IMR-90 (cell line): ENCODE data around the gene SHROOM3. TPM values are rescaled to one million over a fixed set of nuclear protein-coding genes. Genes with fewer than 3 reads are reported as not detected.
A peak's percentile ranks its signal among the peaks of the same experiment; 100 is the strongest.

Experiments
- ATAC-seq: fragments of 200-7000 bp; cut with Tn5 transposase; 2 replicates; pipeline ENCODE4 v1.9.1; 2020; ENCODE audit warnings: low read depth, mild to moderate bottlenecking, moderate library complexity
- BruUV-seq: library from RNA; stranded (reverse); fragments of 400-500 nt; replicated peaks from 2 replicates; lab custom pipeline; 2021; lab: Mats Ljungman, UMichigan
- CTCF ChIA-PET: fragments of 300-600 bp; formaldehyde crosslinking; extraction: SDS; loops from one replicate; lab custom pipeline; 2021; ENCODE audit warnings: antibody characterized with exemption; lab: Yijun Ruan, JAX
- POLR2A ChIA-PET: fragments of 300-600 bp; sonication (Branson Sonifier 250); formaldehyde crosslinking; loops from one replicate; lab custom pipeline; 2022; ENCODE audit warnings: antibody characterized with exemption; ENCODE audit not compliant: unreplicated experiment; lab: Charles Lee
- DNase-seq: peaks from one replicate; pipeline ENCODE4 v3.0.0; 2013
- H2AFZ ChIP-seq: replicated peaks from 2 replicates; pipeline ENCODE3; 2013; ENCODE audit warnings: low read length, mild to moderate bottlenecking; ENCODE audit not compliant: poor library complexity
- H2AK5ac ChIP-seq: 2 replicates; pipeline ENCODE4 v1.6.1; 2013; ENCODE audit warnings: low read depth, low read length, inconsistent platforms
- H2AK9ac ChIP-seq: replicated peaks from 2 replicates; pipeline ENCODE3; 2013; ENCODE audit warnings: mild to moderate bottlenecking, low read depth, low read length, moderate library complexity; ENCODE audit not compliant: poor library complexity
- H2BK120ac ChIP-seq: 2 replicates; pipeline ENCODE4 v1.6.1; 2013; ENCODE audit warnings: low read depth, low read length, inconsistent platforms
- H2BK15ac ChIP-seq: 3 replicates; pipeline ENCODE4 v1.6.1; 2013; ENCODE audit warnings: low read depth, low read length, inconsistent platforms
- H2BK20ac ChIP-seq: 2 replicates; pipeline ENCODE4 v1.6.1; 2013; ENCODE audit warnings: low read depth, mild to moderate bottlenecking, inconsistent platforms, low read length, moderate library complexity
- H2BK5ac ChIP-seq: 2 replicates; pipeline ENCODE4 v1.6.1; 2013; ENCODE audit warnings: mild to moderate bottlenecking, low read depth, low read length, inconsistent platforms; ENCODE audit not compliant: poor library complexity, severe bottlenecking
- H3K14ac ChIP-seq: replicated peaks from 2 replicates; pipeline ENCODE4 v1.6.1; 2013; ENCODE audit warnings: low read depth, low read length, inconsistent platforms
- H3K18ac ChIP-seq: 2 replicates; pipeline ENCODE4 v1.6.1; 2013; ENCODE audit warnings: low read depth, low read length, control low read depth
- H3K23ac ChIP-seq: 2 replicates; pipeline ENCODE4 v1.6.1; 2013; ENCODE audit warnings: low read depth, low read length, inconsistent platforms
- H3K27ac ChIP-seq: 2 replicates; pipeline ENCODE4 v1.5.1; 2013; ENCODE audit warnings: mild to moderate bottlenecking, control low read depth, low read length; ENCODE audit not compliant: insufficient read depth
- H3K27me3 ChIP-seq: 2 replicates; pipeline ENCODE4 v1.6.1; 2013; ENCODE audit warnings: low read length; ENCODE audit not compliant: control insufficient read depth, insufficient read depth
- H3K36me3 ChIP-seq: 2 replicates; pipeline ENCODE4 v1.6.1; 2013; ENCODE audit warnings: low read length, mixed read lengths; ENCODE audit not compliant: control insufficient read depth, insufficient read depth
- H3K4ac ChIP-seq: 2 replicates; pipeline ENCODE4 v1.6.1; 2013; ENCODE audit warnings: low read depth, low read length, inconsistent platforms
- H3K4me1 ChIP-seq: 2 replicates; pipeline ENCODE4 v1.6.1; 2013; ENCODE audit warnings: low read length, mixed read lengths; ENCODE audit not compliant: control insufficient read depth, insufficient read depth
- H3K4me2 ChIP-seq: 2 replicates; pipeline ENCODE4 v1.6.1; 2013; ENCODE audit warnings: low read depth, mild to moderate bottlenecking, control low read depth, low read length, moderate library complexity
- H3K4me3 ChIP-seq: 2 replicates; pipeline ENCODE4 v1.5.1; 2013; ENCODE audit warnings: low read depth, mild to moderate bottlenecking, control low read depth, low read length, moderate library complexity; ENCODE audit not compliant: insufficient read depth
- H3K56ac ChIP-seq: 2 replicates; pipeline ENCODE4 v1.6.1; 2013; ENCODE audit warnings: low read length, inconsistent platforms; ENCODE audit not compliant: insufficient read depth; ENCODE audit errors: extremely low read depth
- H3K79me1 ChIP-seq, 2 experiments: 2 replicates each; pipeline ENCODE4 v1.6.1; 2013; ENCODE audit warnings: low read length in 2 of 2, inconsistent platforms in 1 of 2, low read depth in 1 of 2
- H3K9ac ChIP-seq: 2 replicates; pipeline ENCODE4 v1.6.1; 2013; ENCODE audit warnings: low read depth, low read length, control low read depth
- H3K9me1 ChIP-seq: 2 replicates; pipeline ENCODE4 v1.6.1; 2013; ENCODE audit warnings: low read length, inconsistent platforms; ENCODE audit not compliant: insufficient read depth
- H3K9me3 ChIP-seq: 2 replicates; pipeline ENCODE4 v1.6.1; 2013; ENCODE audit warnings: low read length; ENCODE audit not compliant: control insufficient read depth, insufficient read depth
- H4K20me1 ChIP-seq: 2 replicates; pipeline ENCODE4 v1.6.1; 2013; ENCODE audit warnings: low read length, inconsistent platforms; ENCODE audit not compliant: insufficient read depth
- H4K5ac ChIP-seq: 2 replicates; pipeline ENCODE4 v1.6.1; 2013; ENCODE audit warnings: mild to moderate bottlenecking, low read depth, low read length, control low read depth
- H4K8ac ChIP-seq, 2 experiments: 2 replicates each; pipeline ENCODE4 v1.6.1; 2013; ENCODE audit warnings: low read depth in 2 of 2, low read length in 2 of 2, control low read depth in 1 of 2, inconsistent platforms in 1 of 2
- H4K91ac ChIP-seq: 2 replicates; pipeline ENCODE4 v1.6.1; 2013; ENCODE audit warnings: low read depth, low read length, inconsistent platforms; ENCODE audit not compliant: insufficient read depth
- CEBPB ChIP-seq: IDR thresholded peaks from 2 replicates; pipeline ENCODE4 v1.6.1; 2012; ENCODE audit warnings: low read depth, low read length, improper control_type of control experiment
- MXI1 ChIP-seq: IDR thresholded peaks from 2 replicates; pipeline ENCODE4 v1.6.1; 2012; ENCODE audit warnings: low read depth, mild to moderate bottlenecking, low read length, moderate library complexity, borderline replicate concordance
- WGBS, 2 experiments: methylation state at CpG; one replicate each; pipeline versions ENCODE4 v1.1.5 to v1.1.7; 2013; ENCODE audit warnings: missing lambda C conversion rate in 2 of 2; ENCODE audit not compliant: insufficient read length in 1 of 2; ENCODE audit errors: extremely low coverage in 2 of 2; 5-methylcytosine and 5-hydroxymethylcytosine counted together
- dilution Hi-C: fragments of 300-500 bp; cut with HindIII; formaldehyde crosslinking; loops from one replicate; pipeline ENCODE4 v1.14.3; 2018; ENCODE audit warnings: low sequenced_read_pairs; ENCODE audit not compliant: unreplicated experiment
- in situ Hi-C: fragments of 300-500 bp; cut with MboI; formaldehyde crosslinking; loops from 3 replicates; pipeline ENCODE4 v1.14.3; 2019; ENCODE audit warnings: low sequenced_read_pairs, inconsistent platforms, mixed read lengths
- intact Hi-C: fragments of 100-400 bp; cut with micrococcal nuclease; formaldehyde crosslinking; loops from 2 replicates; pipeline ENCODE4 v1.10.0; 2022
- polyA plus RNA-seq, 3 experiments: library from polyadenylated mRNA; depleted of rRNA; stranded (reverse); fragments of >200 nt; gene quantifications; 2 replicates each; pipeline ENCODE4 v1.2.3, GENCODE V29; 2012; ENCODE audit warnings: low replicate concordance in 1 of 3
- total RNA-seq: library from RNA; depleted of rRNA; stranded (reverse); fragments of >200 nt; gene quantifications from 2 replicates; pipeline ENCODE4 v1.2.3, GENCODE V29; 2012

Gene SHROOM3
- total and polyA plus RNA-seq, 2 of the 4 experiments (the other 2 are of a cell fraction) = 10.8 to 19.5 TPM

GRCh38 chr4:76696109-76696508 lies 261.1 kb downstream of the SHROOM3 start:
- no CpG with 5 or more reads among the region's 7 CpGs for WGBS, 2 experiments
- Histone ChIP-seq H3K9me3 (no peaks in the 10 kb centered on the region), H3K56ac (no peak overlapping the region), H2BK15ac (peak overlapping the region; percentile 25; the same call in 1 of the 3 replicates), H3K18ac (peak overlapping the region; percentile 2; the same call in 1 of the 2 replicates), H4K5ac (peak overlapping the region; percentile 5; the same call in 1 of the 2 replicates), H2BK120ac (peak overlapping the region; percentile 72), H4K91ac (peak overlapping the region; percentile 52), H4K8ac (peak overlapping the region in 1 of 2 experiments; percentile 12; a peak in 1 of 4 replicates), H3K27me3 (no peaks in the 10 kb centered on the region), H2AK5ac (peak overlapping the region; percentile 99), H3K23ac (peak overlapping the region; percentile 68; the same call in 1 of the 2 replicates), H3K4me1 (peaks cover 24% of the 10 kb centered on the region), H3K36me3 (no peaks in the 10 kb centered on the region), H3K9ac (0 out of 2 replicates have a peak overlapping the region, but pooled peaks have one; percentile 16), H2AK9ac (peak overlapping the region; percentile 20), H2AFZ (no peak overlapping the region), H2BK5ac (peak overlapping the region; percentile 12), H3K27ac (peak overlapping the region; percentile 32; the same call in 1 of the 2 replicates), H4K20me1 (no peaks in the 10 kb centered on the region; the same call in 1 of the 2 replicates), H3K4ac (peak overlapping the region; percentile 76), H2BK20ac (peak overlapping the region; percentile 45), H3K4me3 (no peak overlapping the region), H3K4me2 (no peak overlapping the region), H3K14ac (peak overlapping the region; percentile 54), H3K79me1 (peaks cover 39 to 81% of the 10 kb centered on the region in 2 experiments), H3K9me1 (peaks cover 39% of the 10 kb centered on the region)
- in situ Hi-C loops = no loop called here
- peak; percentile 69 for DNase-seq
- CTCF ChIA-PET = no interaction called here
- dilution Hi-C loops = no loop called here
- POLR2A ChIA-PET = no interaction called here
- TF ChIP-seq CEBPB (no peak), MXI1 (peak; percentile 61; the same call in 1 of the 2 replicates)
- peak; percentile 78 for ATAC-seq
- intact Hi-C loops = no loop called here
- BruUV-seq = no TSS peak
